Measurements from ENCODE around the gene SH3RF2.

DNA sequence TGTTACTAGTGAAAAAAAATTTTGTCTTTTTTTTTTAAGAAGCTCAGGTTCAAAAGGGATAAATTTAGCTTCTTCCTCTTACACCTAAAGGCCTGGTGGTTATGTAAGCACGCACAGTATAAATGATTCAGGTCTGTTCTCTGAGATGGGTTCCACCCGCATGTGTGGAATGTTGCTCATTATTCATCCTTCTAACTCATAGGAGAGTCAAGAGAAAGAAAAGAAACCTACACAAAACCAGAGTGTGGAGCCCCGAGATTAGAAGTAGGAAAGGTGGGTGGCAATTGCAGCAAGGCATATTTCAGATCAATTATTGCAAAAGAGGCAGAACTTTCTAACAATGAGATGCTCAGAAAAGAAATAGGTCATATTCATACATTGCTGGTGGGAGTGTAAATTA lies 155.5 kb downstream of the SH3RF2 start:
- TF ChIP-seq, protein P1, sequence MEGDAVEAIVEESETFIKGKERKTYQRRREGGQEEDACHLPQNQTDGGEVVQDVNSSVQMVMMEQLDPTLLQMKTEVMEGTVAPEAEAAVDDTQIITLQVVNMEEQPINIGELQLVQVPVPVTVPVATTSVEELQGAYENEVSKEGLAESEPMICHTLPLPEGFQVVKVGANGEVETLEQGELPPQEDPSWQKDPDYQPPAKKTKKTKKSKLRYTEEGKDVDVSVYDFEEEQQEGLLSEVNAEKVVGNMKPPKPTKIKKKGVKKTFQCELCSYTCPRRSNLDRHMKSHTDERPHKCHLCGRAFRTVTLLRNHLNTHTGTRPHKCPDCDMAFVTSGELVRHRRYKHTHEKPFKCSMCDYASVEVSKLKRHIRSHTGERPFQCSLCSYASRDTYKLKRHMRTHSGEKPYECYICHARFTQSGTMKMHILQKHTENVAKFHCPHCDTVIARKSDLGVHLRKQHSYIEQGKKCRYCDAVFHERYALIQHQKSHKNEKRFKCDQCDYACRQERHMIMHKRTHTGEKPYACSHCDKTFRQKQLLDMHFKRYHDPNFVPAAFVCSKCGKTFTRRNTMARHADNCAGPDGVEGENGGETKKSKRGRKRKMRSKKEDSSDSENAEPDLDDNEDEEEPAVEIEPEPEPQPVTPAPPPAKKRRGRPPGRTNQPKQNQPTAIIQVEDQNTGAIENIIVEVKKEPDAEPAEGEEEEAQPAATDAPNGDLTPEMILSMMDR (IDR thresholded peaks at IDR 0.05), result no peak
- no peak for TF ChIP-seq POLR2A (IDR thresholded peaks at IDR 0.05)
